Neural progenitor cell (in vitro differentiated cells): ENCODE data around the gene CDC25C.

Experiments used
- CTCF ChIP-seq: fragments of 200-600 bp; sonication (generic); IDR thresholded peaks from 2 replicates; pipeline ENCODE4 v1.5.1; 2017; ENCODE audit warnings: antibody characterized with exemption, mild to moderate bottlenecking
- EZH2phosphoT487 ChIP-seq: fragments of 200-600 bp; sonication (generic); IDR thresholded peaks from 2 replicates; pipeline ENCODE4 v1.6.1; 2017; ENCODE audit warnings: antibody characterized with exemption

GRCh38 chr5:138354387-138354786, 22.8 kb upstream of the CDC25C start:
- no peak for TF ChIP-seq CTCF
- no peak for TF ChIP-seq EZH2phosphoT487
